WI38 (cell line): ENCODE data around the gene SPTBN4.

ENCODE experiments used
- H3K4me3 ChIP-seq: 2 replicates; pipeline ENCODE4 v1.5.1; 2011; ENCODE audit warnings: low read depth, mild to moderate bottlenecking, control low read depth, low read length
- TF ChIP-seq, protein P1 (sequence below): IDR thresholded peaks from 2 replicates; pipeline ENCODE4 v1.5.1; 2012; ENCODE audit warnings: low read depth, mild to moderate bottlenecking, control low read depth, low read length

SPTBN4 gene

DNA sequence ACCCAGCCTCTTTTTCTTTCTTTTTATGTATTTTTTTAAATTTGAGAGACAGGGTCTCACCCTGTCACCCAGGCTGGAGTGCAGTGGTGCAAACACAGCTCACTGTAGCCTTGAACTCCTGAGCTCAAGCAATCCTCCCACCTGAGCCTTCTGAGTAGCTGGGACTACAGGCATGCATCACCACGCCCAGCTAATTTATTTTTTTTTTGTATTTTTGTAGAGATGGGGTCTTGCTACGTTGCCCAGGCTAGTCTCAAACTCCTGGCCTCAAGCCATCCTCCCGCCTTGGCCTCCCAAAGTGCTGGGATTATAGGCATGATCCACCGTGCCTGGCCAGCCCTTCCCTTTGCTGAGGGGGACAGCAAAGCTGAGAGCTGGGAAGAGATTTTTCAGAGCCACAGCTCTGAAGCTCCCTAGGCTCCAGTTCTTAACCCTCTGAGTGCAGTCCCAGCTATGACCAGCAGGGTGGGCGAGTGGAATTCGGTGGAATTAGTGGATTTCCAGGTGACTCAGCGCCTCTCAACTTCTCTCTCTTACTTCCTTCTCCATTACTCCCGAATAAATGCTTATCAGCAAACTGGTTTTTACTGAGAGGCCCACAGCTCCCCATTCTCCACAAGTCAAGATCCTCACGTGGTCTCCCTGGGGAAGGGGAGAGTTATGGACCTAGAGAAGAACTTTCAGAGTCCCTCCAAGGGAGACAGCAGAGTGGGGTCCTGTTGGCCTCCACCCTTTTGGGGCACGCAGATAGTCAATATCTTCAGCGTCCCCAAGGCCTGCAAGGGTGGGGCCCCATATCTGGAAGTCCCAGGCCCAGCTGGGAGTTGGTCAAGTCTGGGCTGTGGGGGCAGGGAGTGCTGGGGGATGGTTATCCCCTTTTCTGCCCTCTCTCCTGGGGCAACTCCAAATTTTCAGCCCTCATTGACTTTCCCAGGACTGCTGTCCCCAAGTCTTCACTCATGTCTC is 2.5 kb upstream of the SPTBN4 start:
- H3K4me3 ChIP-seq = peak overlapping the region; percentile 78
- TF ChIP-seq, protein P1, sequence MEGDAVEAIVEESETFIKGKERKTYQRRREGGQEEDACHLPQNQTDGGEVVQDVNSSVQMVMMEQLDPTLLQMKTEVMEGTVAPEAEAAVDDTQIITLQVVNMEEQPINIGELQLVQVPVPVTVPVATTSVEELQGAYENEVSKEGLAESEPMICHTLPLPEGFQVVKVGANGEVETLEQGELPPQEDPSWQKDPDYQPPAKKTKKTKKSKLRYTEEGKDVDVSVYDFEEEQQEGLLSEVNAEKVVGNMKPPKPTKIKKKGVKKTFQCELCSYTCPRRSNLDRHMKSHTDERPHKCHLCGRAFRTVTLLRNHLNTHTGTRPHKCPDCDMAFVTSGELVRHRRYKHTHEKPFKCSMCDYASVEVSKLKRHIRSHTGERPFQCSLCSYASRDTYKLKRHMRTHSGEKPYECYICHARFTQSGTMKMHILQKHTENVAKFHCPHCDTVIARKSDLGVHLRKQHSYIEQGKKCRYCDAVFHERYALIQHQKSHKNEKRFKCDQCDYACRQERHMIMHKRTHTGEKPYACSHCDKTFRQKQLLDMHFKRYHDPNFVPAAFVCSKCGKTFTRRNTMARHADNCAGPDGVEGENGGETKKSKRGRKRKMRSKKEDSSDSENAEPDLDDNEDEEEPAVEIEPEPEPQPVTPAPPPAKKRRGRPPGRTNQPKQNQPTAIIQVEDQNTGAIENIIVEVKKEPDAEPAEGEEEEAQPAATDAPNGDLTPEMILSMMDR = peak; percentile 91

DNA sequence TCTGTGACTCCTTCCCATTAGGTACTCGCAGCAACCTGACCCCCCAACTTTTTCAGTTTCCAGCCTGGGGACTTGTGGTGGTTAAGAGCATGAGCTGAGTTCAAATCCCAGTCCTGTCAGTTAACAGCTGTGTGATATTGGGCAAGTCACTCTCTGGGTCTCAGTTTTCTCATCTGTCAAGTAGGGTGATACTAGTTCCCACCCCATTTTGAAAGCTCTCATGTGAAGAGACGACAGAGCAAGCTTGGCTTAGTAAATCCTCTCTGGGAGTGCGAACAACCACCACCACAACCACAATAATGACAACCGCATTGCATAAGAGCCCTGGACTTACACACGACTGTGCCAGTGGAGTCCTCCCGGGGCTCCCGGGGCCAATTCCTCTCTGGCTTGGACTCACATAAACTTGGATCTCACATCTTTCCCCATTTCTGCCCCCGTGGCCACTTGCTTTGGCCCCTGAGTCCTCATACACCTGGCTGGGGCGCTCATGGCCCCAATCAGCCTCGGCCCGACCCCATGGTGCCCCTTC is 1.7 kb upstream of the SPTBN4 start:
- peak overlapping the region; percentile 78 for H3K4me3 ChIP-seq
- TF ChIP-seq, protein P1 = no peak

DNA sequence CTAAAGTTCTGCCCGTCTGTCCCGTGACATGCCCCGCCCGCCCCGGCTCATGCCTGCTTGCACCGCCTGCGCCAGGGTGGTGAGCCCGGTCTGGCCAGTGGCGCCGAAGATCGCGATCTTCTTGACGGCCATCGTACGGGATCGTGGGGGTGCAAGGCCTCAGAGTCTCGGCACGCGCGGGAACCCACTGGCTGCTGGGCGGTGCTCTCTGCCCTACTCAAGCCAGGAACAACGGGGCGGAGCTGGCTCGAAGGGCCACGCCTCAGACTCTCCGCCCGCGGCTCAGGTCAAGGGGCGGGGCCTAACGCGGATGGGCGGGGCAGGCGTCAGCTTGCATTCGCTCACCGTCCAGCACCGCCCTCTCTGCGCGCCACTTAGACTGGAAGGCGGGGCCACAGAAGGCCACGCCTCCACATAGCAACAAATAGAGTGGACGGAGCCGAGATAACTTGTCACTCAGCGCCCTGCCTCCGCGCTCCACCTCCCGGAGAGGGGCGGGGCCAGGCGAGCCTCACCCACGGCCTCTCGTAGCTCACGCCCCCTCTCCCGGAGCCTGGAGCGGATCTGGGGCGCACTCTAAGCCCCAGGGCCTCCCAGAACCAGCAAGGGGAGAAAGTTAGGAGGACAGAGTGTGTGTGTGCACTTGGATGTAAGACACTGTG is 1.1 kb upstream of the SPTBN4 start, which contains the start of gene BLVRB:
Gene BLVRB (minus strand): TSS at position 189 of the 662 bp plus-strand sequence. CDS start 57 bp downstream, at position 132.
- H3K4me3 ChIP-seq = peak within 1 kb of the TSS; percentile 78
- TF ChIP-seq, protein P1 = no peak

DNA sequence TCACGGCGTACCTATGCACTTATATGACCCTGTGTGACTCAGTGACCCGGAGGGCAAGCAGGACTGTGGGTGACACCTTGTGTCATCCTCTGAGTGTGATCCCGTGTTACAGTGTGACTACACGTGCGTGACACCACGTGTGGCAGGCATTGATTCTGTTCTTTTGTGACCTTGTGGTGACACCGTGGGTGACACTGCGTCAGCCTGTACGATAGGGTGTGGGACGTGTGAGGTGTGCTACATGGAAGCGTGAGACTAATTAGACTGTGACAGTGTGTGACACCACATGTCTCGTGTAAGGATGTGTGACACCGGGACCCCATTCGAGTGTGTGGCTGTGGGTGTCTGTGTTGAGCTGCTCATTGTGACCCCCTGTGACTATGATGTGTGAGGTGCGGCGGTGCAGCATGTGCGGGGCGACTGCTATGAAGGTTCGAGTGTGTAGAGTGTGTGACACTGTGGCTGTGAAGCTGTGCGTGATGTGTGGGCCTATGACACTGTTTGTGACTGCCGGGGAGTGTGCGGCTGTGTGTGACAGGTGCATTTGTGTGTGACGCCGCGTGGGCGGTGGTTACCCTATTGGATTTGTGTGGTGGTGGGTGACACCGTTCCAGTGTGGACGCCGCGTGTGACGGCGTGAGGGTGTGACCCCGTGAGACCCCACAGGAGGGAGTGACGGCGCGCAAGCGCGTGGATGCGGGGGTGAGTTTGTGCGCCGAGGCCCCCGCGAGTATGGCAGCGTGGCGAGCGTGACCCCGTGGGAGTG is 399 bp upstream of the SPTBN4 start:
- H3K4me3 ChIP-seq = peak overlapping the region; percentile 48
- TF ChIP-seq, protein P1 = no peak

DNA sequence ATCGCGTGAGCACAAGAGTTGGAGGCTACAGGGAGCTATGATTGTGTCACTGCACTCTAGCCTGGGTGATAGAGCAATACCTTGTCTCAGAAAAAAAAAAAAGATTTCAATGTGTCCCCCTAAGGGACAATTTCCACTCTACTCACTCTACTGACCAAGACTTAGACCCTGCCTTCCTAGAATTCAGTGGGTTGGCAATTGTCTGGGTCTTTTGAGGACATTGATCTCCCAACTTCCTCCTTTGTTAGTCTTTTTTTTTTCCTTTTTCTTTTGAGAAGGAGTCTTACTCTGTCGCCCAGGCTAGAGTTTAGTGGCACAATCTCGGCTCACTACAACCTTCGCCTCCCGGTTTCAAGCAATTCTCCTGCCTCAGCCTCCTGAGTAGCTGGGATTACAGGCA is 2.2 kb downstream of the SPTBN4 start:
- TF ChIP-seq, protein P1 = no peak

DNA sequence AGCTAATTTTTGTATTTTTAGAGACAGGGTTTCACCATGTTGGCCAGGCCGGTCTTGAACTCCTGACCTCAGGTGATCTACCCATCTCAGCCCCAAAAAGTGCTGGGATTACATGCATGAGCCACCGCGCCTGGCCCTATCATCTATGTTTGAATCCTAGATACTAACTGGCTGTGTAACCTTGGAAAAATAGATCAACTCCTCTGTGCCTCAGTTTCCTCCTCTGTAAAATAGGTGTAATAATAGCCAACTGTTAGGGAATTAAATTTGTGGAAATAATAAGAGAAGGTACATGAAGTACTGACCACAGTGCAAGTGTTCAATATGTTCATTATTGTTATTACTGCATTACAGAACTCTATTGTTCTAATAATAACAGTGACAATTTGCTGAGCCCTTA is 4.3 kb downstream of the SPTBN4 start:
- no peak overlapping the region for H3K4me3 ChIP-seq
- TF ChIP-seq, protein P1 = no peak

More for the DNA sequence above, 2.2 kb downstream of the SPTBN4 start:
- no peak overlapping the region for H3K4me3 ChIP-seq
